GM12878 (cell line): Measurements from ENCODE around the gene FZD10. TPM values are rescaled to one million over a fixed set of nuclear protein-coding genes. Genes with fewer than 3 reads are reported as not detected.

Source experiments
- ATAC-seq: fragments of 200-7000 bp; cut with Tn5 transposase; 3 replicates; pipeline ENCODE4 v1.9.1; 2020; ENCODE audit warnings: mild to moderate bottlenecking, moderate library complexity
- BruUV-seq: library from RNA; stranded (reverse); fragments of 400-500 nt; replicated peaks from 2 replicates; lab custom pipeline; 2021; lab: Mats Ljungman, UMichigan
- CTCF ChIA-PET: fragments of 300-600 bp; sonication (Branson Sonifier 250); formaldehyde crosslinking; extraction: SDS; loops from one replicate; lab custom pipeline; 2021; ENCODE audit warnings: inconsistent platforms; lab: Yijun Ruan, JAX
- POLR2A ChIA-PET: fragments of 350-600 bp; formaldehyde crosslinking; extraction: SDS; loops from one replicate; lab custom pipeline; 2021; ENCODE audit warnings: inconsistent platforms; lab: Charles Lee
- RAD21 ChIA-PET: fragments of 300-600 bp; sonication (Branson Sonifier 250); formaldehyde crosslinking; loops from one replicate; lab custom pipeline; 2023; ENCODE audit warnings: antibody characterized with exemption; ENCODE audit not compliant: unreplicated experiment; lab: Charles Lee
- SMC1A ChIA-PET: fragments of 300-600 bp; sonication (Branson Sonifier 250); formaldehyde crosslinking; loops from one replicate; lab custom pipeline; 2023; ENCODE audit not compliant: unreplicated experiment, uncharacterized antibody; lab: Charles Lee
- DNase-seq: peaks from one replicate; pipeline ENCODE4 v3.0.0-alpha.2; 2011; ENCODE audit warnings: low read depth, low spot score
- FAIRE-seq: peaks from 3 replicates; lab custom pipeline; 2011; peaks lifted over from hg19 to GRCh38; lab: Jason Lieb, UNC
- H2AFZ ChIP-seq: 2 replicates; pipeline ENCODE4 v1.6.0; 2011; ENCODE audit warnings: low read depth, low read length, control low read depth; ENCODE audit not compliant: control insufficient read depth
- H3K27ac ChIP-seq: 2 replicates; pipeline ENCODE4 v1.5.1; 2011; ENCODE audit warnings: control low read depth; ENCODE audit not compliant: control insufficient read depth, insufficient read depth
- H3K27me3 ChIP-seq, 2 experiments: replicated peaks in 1 of 2; 2 replicates each; pipeline versions ENCODE4 v1.6.0 to v1.6.1; 2011; ENCODE audit warnings: low read length in 1 of 2; ENCODE audit not compliant: control insufficient read depth in 2 of 2, insufficient read depth in 2 of 2
- H3K36me3 ChIP-seq, 2 experiments: 2 replicates each; pipeline ENCODE4 v1.5.1; 2011; ENCODE audit warnings: low read length in 1 of 2; ENCODE audit not compliant: control insufficient read depth in 2 of 2, insufficient read depth in 2 of 2
- H3K4me1 ChIP-seq: 2 replicates; pipeline ENCODE4 v1.6.1; 2011; ENCODE audit warnings: mild to moderate bottlenecking, low read length, moderate library complexity, mixed read lengths; ENCODE audit not compliant: control insufficient read depth, insufficient read depth
- H3K4me2 ChIP-seq: 2 replicates; pipeline ENCODE4 v1.6.0; 2011; ENCODE audit warnings: control low read depth; ENCODE audit not compliant: control insufficient read depth, insufficient read depth
- H3K4me3 ChIP-seq: fragments of 200-600 bp; sonication (generic); 2 replicates; pipeline ENCODE4 v1.5.1; 2016
- H3K79me2 ChIP-seq: 2 replicates; pipeline ENCODE4 v1.6.0; 2011; ENCODE audit warnings: low read length; ENCODE audit not compliant: control insufficient read depth, insufficient read depth
- H3K9ac ChIP-seq: 2 replicates; pipeline ENCODE4 v1.8.0; 2011; ENCODE audit warnings: low read length, control low read depth, mixed read lengths; ENCODE audit not compliant: control insufficient read depth, insufficient read depth
- H3K9me3 ChIP-seq: replicated peaks from 3 replicates; pipeline ENCODE4 v1.5.1; 2011; ENCODE audit warnings: mild to moderate bottlenecking, low read length; ENCODE audit not compliant: control insufficient read depth, insufficient read depth
- H4K20me1 ChIP-seq: 2 replicates; pipeline ENCODE4 v1.6.0; 2011; ENCODE audit not compliant: control insufficient read depth, insufficient read depth
- E2F8 ChIP-seq: fragments of 450-650 bp; IDR thresholded peaks from 2 replicates; pipeline ENCODE4 v1.6.1; 2018; ENCODE audit warnings: mild to moderate bottlenecking, low read depth, moderate library complexity; ENCODE audit not compliant: partially characterized antibody
- TCF12 ChIP-seq: IDR thresholded peaks from 2 replicates; pipeline ENCODE4 v1.6.1; 2011; ENCODE audit warnings: low read depth, mild to moderate bottlenecking, low read length
- WGBS: methylation state at CpG from one replicate; pipeline ENCODE4 v1.1.6; 2016; ENCODE audit warnings: low lambda C conversion rate; ENCODE audit not compliant: insufficient replicate concordance, insufficient coverage; ENCODE audit errors: missing lambda C conversion rate; 5-methylcytosine and 5-hydroxymethylcytosine counted together
- in situ Hi-C: fragments of 300-500 bp; cut with MboI; formaldehyde crosslinking; loops from 9 replicates; pipeline ENCODE4 v1.14.3; 2018; ENCODE audit warnings: mixed read lengths
- intact Hi-C: fragments of 100-400 bp; cut with micrococcal nuclease; formaldehyde crosslinking; loops from one replicate; pipeline ENCODE4 v1.14.2; 2022; ENCODE audit not compliant: unreplicated experiment
- polyA plus RNA-seq, 11 experiments: library from polyadenylated mRNA; depleted of rRNA in 4 of 11; unstranded in 6 of 11; stranded (reverse) in 5 of 11; fragments of >200 nt; fragmentation: Nextera tagmentation in 4 of 11; fragmentation: Illumina TruSeq in 1 of 11; extraction: Ambion mirVana in 4 of 11; extraction: Trizol in 1 of 11; gene quantifications; 1 replicate in 1 of 11; 2 replicates in 10 of 11; pipeline versions ENCODE4 v1.2.1 to v1.2.3, GENCODE V29; 2011 to 2016; ENCODE audit warnings: inconsistent platforms in 2 of 11, missing spikeins in 2 of 11, low read depth in 1 of 11
- total RNA-seq, 4 experiments: library from RNA; depleted of rRNA in 3 of 4; stranded (reverse); fragments of >200 nt in 3 of 4; fragmentation: Illumina TruSeq in 1 of 4; extraction: Trizol in 1 of 4; gene quantifications; 2 replicates each; pipeline versions ENCODE4 v1.2.1 to v1.2.3, GENCODE V29; 2013 to 2021

Gene FZD10
- total and polyA plus RNA-seq, 10 of the 15 experiments (the other 5 are each of a cell fraction or from before 2014, with no cell fraction given), result not detected

- WGBS, result 40% methylated on average over 61 of the region's 87 CpGs
- ChIA-PET SMC1A (no interaction called here), CTCF (no interaction called here), RAD21 (no interaction called here), POLR2A (no interaction called here)
- FAIRE-seq (no peak), ATAC-seq (no peak), DNase-seq (no peak)
- no peak overlapping the region for H3K4me2 ChIP-seq
- intact Hi-C loops, result no loop called here
- no peaks in the 10 kb centered on the region; the same call in 2 of the 3 replicates for H3K9me3 ChIP-seq
- in situ Hi-C loops, result no loop called here
- no TSS peak for BruUV-seq
- H3K27ac ChIP-seq, result no peak overlapping the region
- H3K27me3 ChIP-seq, result no peaks in the 10 kb centered on the region
- H2AFZ ChIP-seq, result no peak overlapping the region
- TF ChIP-seq E2F8, result no peak
- TF ChIP-seq TCF12, result no peak
- H3K9ac ChIP-seq, result no peak overlapping the region
- no peaks in the 10 kb centered on the region for H3K4me1 ChIP-seq
- H3K36me3 ChIP-seq, result no peaks in the 10 kb centered on the region
- H3K79me2 ChIP-seq, result no peaks in the 10 kb centered on the region
- H4K20me1 ChIP-seq, result no peaks in the 10 kb centered on the region
- no peak overlapping the region for H3K4me3 ChIP-seq
These were observed 712 bp upstream of the FZD10 start for GRCh38 chr12:130161261-130162243.
